Glomerular visceral epithelial cell (primary cell): ENCODE measurements around the gene UGT1A10.
"Not testable (repeated sequence)": the region's sequence is repeated elsewhere in the genome, so short reads cannot be mapped to it uniquely, and the experiment has no call there.

Source experiments
- DNase-seq: peaks from one replicate; pipeline ENCODE4 v3.0.0-alpha.2; 2016; ENCODE audit errors: extremely low spot score

Gene UGT1A10

GRCh38 chr2:233655943-233656342 is 19.7 kb downstream of the UGT1A10 start:
- not testable (repeated sequence) for DNase-seq

- no peak for DNase-seq
Measured at GRCh38 chr2:233656443-233656842, 20.2 kb downstream of the UGT1A10 start.

GRCh38 chr2:233658610-233659009 is 22.4 kb downstream of the UGT1A10 start:
- no peak for DNase-seq

- no peak for DNase-seq
Measured at GRCh38 chr2:233663911-233664310, 27.7 kb downstream of the UGT1A10 start.

- peak; percentile 67 for DNase-seq
Measured at GRCh38 chr2:233668605-233669260, 32.5 kb downstream of the UGT1A10 start.

- no peak for DNase-seq
Measured at GRCh38 chr2:233671290-233672161, 35.3 kb downstream of the UGT1A10 start, which contains the start of gene UGT1A9. Gene UGT1A9, plus strand, starts transcription at chr2:233671898. Its CDS starts 37 bp downstream, at chr2:233671935.

- no peak for DNase-seq
Measured at GRCh38 chr2:233672886-233673285, 36.6 kb downstream of the UGT1A10 start.

- DNase-seq, result no peak
Measured at GRCh38 chr2:233673896-233674295, 37.6 kb downstream of the UGT1A10 start.

- no peak for DNase-seq
Measured at GRCh38 chr2:233674314-233674713, 38.1 kb downstream of the UGT1A10 start.

- DNase-seq, result no peak
Measured at GRCh38 chr2:233674995-233675394, 38.7 kb downstream of the UGT1A10 start.

GRCh38 chr2:233676046-233676445 is 39.8 kb downstream of the UGT1A10 start:
- peak; percentile 43 for DNase-seq

GRCh38 chr2:233679196-233679595 is 42.9 kb downstream of the UGT1A10 start:
- DNase-seq, result no peak

GRCh38 chr2:233680361-233681045 is 44.3 kb downstream of the UGT1A10 start:
- DNase-seq, result no peak

GRCh38 chr2:233681521-233682099 is 45.4 kb downstream of the UGT1A10 start, which contains the start of gene UGT1A7:
Gene UGT1A7, plus strand, starts transcription at chr2:233681901. Its CDS starts 37 bp downstream, at chr2:233681938.
- DNase-seq, result no peak

- DNase-seq, result no peak
Measured at GRCh38 chr2:233684640-233685039, 48.4 kb downstream of the UGT1A10 start.

GRCh38 chr2:233686928-233687327 is 50.7 kb downstream of the UGT1A10 start:
- no peak for DNase-seq

- no peak for DNase-seq
Measured at GRCh38 chr2:233688341-233688740, 52.1 kb downstream of the UGT1A10 start.

- DNase-seq, result no peak
Measured at GRCh38 chr2:233689031-233689430, 52.8 kb downstream of the UGT1A10 start.

GRCh38 chr2:233689501-233689900 is 53.3 kb downstream of the UGT1A10 start:
- DNase-seq, result no peak

GRCh38 chr2:233690444-233690843 is 54.2 kb downstream of the UGT1A10 start:
- DNase-seq, result no peak

- DNase-seq, result no peak
Measured at GRCh38 chr2:233691443-233692433, 55.5 kb downstream of the UGT1A10 start.
